ENCODE data around the gene GPR89B.

The GPR89B gene

GRCh38 chr1:147895123-147895522 lies 33.1 kb upstream of the GPR89B start:
- TF ChIP-seq, protein P1, sequence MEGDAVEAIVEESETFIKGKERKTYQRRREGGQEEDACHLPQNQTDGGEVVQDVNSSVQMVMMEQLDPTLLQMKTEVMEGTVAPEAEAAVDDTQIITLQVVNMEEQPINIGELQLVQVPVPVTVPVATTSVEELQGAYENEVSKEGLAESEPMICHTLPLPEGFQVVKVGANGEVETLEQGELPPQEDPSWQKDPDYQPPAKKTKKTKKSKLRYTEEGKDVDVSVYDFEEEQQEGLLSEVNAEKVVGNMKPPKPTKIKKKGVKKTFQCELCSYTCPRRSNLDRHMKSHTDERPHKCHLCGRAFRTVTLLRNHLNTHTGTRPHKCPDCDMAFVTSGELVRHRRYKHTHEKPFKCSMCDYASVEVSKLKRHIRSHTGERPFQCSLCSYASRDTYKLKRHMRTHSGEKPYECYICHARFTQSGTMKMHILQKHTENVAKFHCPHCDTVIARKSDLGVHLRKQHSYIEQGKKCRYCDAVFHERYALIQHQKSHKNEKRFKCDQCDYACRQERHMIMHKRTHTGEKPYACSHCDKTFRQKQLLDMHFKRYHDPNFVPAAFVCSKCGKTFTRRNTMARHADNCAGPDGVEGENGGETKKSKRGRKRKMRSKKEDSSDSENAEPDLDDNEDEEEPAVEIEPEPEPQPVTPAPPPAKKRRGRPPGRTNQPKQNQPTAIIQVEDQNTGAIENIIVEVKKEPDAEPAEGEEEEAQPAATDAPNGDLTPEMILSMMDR (conservative IDR thresholded peaks at IDR 0.05; ENCODE audit: control insufficient read depth, insufficient read depth, low read depth, low read length) = no peak
- no peak for DNase-seq (ENCODE audit: low read depth)
- H3K4me3 ChIP-seq (ENCODE audit: control insufficient read depth, low read depth, low read length) = no peak overlapping the region

DNA sequence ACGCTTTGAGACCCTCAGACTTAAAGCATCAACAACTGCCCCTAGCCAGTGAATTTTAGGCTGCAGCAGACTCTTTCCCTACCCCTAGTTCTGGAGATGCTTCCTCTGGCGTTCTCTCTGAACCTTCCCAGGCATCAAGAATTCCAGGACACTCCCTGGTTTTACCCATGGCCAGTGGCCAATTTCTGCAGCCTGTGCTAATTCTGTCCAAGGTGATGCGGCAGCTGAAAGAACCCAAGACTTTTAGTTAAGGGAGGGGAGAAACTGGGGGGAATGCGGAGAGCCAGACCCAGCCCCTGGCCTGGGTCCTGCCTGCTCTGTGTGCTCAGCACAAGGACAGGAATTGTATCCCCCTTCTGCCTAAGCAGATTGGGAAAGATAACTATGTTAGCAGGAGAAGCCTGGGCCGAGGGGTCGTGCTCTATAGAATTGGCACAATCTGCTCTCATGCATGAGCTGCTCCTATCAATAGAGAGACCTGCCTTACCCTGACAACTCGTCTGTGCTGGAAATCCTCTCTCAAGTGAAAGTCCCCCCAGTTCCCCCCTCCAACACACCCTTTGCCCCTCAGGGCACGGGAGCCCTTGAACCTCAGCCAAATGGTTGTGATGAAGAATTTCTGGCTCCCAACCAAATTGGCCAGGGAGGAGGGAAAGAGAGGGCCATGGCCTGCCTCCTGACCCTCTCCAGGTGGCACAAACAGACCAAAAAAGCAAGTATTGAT lies 31.0 kb upstream of the GPR89B start:
- TF ChIP-seq, protein P1 (conservative IDR thresholded peaks at IDR 0.05; ENCODE audit: control insufficient read depth, insufficient read depth, low read depth, low read length) = no peak
- DNase-seq (ENCODE audit: low read depth) = no peak
- no peak overlapping the region for H3K4me3 ChIP-seq (ENCODE audit: control insufficient read depth, low read depth, low read length)

DNA sequence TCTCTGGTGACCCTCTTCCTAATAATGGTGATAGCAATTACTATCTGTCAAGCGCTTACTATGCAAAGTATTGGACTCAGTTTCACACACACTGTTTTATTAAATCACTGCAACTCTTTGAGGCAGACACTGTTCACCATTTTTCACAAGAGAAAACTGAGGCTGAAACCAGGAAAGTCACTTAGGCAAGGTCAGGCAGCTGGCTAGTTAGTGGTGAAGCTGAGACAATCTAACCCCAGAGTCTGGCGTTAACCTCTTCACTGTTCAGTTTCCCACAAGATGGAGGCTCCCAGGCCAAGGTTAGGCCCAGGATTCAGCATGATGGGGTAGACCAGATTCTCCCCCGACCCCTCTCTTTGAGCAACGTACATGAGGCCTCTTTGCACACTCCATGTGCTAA lies 30.4 kb upstream of the GPR89B start:
- no peak overlapping the region for H3K4me3 ChIP-seq (ENCODE audit: control insufficient read depth, low read depth, low read length)
- no peak for DNase-seq (ENCODE audit: low read depth)

GRCh38 chr1:147902253-147902845 lies 25.9 kb upstream of the GPR89B start, which contains the start of gene GJA8:
TSS of gene GJA8 (plus strand) at chr1:147902795. CDS start at chr1:147907956, 5,161 bp downstream.
- H3K4me3 ChIP-seq (ENCODE audit: control insufficient read depth, low read depth, low read length) = no peak within 1 kb of the TSS
- no peak for DNase-seq (ENCODE audit: low read depth)
- TF ChIP-seq, protein P1 (conservative IDR thresholded peaks at IDR 0.05; ENCODE audit: control insufficient read depth, insufficient read depth, low read depth, low read length) = no peak

More for the DNA sequence above, 30.4 kb upstream of the GPR89B start:
- TF ChIP-seq, protein P1 (conservative IDR thresholded peaks at IDR 0.05; ENCODE audit: control insufficient read depth, insufficient read depth, low read depth, low read length) = no peak

DNA sequence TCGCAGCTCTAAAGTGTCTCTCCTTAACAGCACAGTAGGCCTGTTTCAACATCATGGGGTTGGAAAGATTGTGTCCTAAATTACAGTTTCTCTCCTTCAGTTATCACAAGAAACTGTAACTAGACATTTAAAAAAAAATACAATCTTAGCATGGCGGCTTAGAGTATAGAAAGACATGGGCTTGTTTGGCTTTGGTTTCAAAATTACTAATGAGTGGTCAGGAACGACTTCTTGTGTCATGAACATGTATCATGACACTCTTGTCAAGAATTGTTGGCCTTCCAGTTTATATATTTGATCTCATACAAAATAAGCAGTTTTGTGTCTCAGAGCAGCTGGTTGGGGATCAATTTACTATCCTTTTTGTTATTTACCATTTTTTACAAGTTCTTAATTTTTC lies 23.5 kb upstream of the GPR89B start:
- TF ChIP-seq, protein P1 (conservative IDR thresholded peaks at IDR 0.05; ENCODE audit: control insufficient read depth, insufficient read depth, low read depth, low read length) = no peak
- no peak for DNase-seq (ENCODE audit: low read depth)
- no peak overlapping the region for H3K4me3 ChIP-seq (ENCODE audit: control insufficient read depth, low read depth, low read length)

- DNase-seq (ENCODE audit: low read depth) = no peak
- no peak overlapping the region for H3K4me3 ChIP-seq (ENCODE audit: control insufficient read depth, low read depth, low read length)
- TF ChIP-seq, protein P1 (conservative IDR thresholded peaks at IDR 0.05; ENCODE audit: control insufficient read depth, insufficient read depth, low read depth, low read length) = no peak
Measured at GRCh38 chr1:147907786-147908509, 20.3 kb upstream of the GPR89B start.
